Fibroblast of mammary gland (primary cell): ENCODE data around the gene POLN.

ENCODE experiments used
- DNase-seq: peaks from one replicate; pipeline ENCODE4 v3.0.0-alpha.2; 2010; ENCODE audit warnings: low read depth
- H3K4me3 ChIP-seq: 2 replicates; pipeline ENCODE4 v1.5.1; 2011; ENCODE audit warnings: low read depth, mild to moderate bottlenecking, low read length, moderate library complexity; ENCODE audit not compliant: control insufficient read depth
- TF ChIP-seq, protein P1 (sequence below): conservative IDR thresholded peaks from 2 replicates; pipeline ENCODE4 v1.5.1; 2011; ENCODE audit warnings: low read depth, low read length, inconsistent platforms; ENCODE audit not compliant: control insufficient read depth, insufficient read depth

POLN gene

DNA sequence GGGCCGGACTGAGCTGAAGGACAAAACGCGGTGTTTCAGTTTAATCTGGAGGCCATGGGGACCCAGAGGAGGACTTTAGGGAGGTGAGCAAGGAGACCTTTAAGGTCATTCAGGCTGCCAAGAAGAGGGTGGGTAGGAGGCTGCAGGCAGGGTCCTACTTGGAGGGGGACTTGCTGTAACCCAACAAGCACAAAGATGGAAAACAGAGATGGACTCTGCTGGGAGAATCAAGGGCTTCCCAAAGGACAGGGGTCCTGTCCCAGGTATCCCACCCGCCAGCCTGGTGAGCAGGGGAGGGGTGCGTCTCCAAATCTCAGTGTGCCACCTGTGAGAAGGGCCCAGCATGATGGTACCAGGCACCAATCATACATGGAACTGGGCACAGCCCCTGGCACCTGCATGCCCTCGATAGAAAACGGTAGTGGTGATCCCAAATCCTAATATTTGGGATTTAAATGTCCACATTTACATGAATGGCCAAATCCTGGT is 3.9 kb upstream of the POLN start:
- no peak for DNase-seq
- H3K4me3 ChIP-seq, result no peak overlapping the region
- TF ChIP-seq, protein P1, sequence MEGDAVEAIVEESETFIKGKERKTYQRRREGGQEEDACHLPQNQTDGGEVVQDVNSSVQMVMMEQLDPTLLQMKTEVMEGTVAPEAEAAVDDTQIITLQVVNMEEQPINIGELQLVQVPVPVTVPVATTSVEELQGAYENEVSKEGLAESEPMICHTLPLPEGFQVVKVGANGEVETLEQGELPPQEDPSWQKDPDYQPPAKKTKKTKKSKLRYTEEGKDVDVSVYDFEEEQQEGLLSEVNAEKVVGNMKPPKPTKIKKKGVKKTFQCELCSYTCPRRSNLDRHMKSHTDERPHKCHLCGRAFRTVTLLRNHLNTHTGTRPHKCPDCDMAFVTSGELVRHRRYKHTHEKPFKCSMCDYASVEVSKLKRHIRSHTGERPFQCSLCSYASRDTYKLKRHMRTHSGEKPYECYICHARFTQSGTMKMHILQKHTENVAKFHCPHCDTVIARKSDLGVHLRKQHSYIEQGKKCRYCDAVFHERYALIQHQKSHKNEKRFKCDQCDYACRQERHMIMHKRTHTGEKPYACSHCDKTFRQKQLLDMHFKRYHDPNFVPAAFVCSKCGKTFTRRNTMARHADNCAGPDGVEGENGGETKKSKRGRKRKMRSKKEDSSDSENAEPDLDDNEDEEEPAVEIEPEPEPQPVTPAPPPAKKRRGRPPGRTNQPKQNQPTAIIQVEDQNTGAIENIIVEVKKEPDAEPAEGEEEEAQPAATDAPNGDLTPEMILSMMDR, result no peak

DNA sequence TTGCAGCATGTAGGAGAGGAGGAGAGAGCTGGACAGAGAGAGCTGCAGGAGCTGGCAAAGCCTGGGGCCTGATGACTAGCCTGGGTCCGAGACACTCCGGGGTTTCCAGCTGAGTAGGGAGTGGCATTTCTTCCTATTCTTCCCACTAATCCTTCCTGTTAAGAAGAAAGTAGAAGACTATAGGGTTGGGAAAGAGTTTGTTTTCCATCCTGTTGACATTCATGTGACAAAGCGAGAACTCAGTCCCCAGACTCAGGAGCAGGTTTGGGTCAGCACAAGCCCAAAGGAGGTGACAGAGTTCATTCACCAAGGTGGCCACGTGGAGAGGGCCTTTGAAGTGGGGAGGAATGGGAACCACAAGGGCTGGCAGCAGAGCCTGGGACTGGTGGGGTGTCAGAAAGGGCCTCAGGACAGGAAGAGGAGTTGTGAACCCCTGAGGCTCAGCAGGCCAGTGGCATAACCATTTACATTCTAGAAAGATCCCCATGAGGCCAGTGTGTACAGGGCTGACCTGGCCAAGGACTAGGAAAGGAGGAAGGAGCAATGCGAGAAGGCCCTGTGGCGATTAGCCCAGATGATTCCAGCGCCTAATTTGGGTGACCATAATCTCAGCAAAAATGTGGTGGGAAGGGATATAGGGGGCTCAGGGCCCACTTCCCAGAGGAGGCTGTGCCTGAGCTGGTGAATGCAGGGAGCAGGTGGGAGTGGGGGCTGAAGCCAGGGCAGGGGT is 3.3 kb upstream of the POLN start:
- DNase-seq, result no peak
- H3K4me3 ChIP-seq, result no peak overlapping the region
- TF ChIP-seq, protein P1, result no peak

DNA sequence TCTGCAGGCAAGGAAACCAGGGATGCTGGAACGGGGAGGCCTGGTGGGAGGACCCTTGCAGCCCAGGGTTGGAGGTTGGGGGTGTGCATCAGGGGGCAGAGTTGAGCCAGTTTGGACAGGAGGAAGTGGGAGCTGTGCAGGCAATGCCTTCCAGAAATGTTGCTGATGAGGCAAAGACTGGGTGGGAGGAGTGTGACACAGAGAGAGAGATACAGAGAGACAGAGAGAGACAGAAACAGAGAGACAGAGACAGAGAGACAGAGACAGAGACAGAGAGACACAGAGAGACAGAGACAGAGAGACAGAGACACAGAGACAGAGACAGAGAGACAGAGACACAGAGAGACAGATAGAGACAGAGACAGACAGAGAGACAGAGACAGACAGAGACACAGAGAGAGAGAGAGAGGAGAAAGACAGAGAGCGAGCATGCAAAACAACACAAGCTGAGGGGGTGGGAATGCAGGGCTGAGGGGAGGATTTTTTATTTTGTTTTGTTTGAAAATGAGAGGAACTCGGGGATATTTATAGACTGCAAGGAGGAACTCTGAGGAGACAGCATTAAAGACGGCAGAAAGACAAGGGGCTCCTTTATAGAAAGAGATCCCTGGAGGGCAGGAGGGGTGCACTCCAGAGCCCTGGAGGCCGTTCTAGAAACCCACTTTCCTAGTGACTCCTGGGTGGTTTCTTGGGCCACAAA is 1.9 kb upstream of the POLN start:
- TF ChIP-seq, protein P1, result peak; percentile 38
- no peak overlapping the region for H3K4me3 ChIP-seq
- peak; percentile 66 for DNase-seq

DNA sequence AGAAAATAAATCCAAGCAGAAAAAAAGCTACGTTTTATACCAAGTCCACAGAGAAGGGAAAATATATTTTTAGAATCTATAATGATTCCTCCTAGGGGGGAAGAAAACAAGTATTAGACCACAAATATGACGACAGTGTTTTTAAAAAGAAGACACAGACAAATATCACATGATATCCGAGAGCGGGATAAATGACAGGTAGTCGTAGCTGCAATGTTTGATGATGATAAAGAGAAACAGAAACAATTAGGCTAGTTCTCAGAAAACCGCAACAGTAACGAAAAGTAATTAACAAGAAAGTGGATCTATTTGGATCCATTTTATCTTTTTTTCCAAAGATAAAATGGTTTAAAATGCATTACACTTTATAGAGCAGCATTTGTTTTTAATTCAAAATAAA is 918 bp downstream of the POLN start:
- no peak for DNase-seq
- peak overlapping the region; percentile 85 for H3K4me3 ChIP-seq
- TF ChIP-seq, protein P1, result no peak

DNA sequence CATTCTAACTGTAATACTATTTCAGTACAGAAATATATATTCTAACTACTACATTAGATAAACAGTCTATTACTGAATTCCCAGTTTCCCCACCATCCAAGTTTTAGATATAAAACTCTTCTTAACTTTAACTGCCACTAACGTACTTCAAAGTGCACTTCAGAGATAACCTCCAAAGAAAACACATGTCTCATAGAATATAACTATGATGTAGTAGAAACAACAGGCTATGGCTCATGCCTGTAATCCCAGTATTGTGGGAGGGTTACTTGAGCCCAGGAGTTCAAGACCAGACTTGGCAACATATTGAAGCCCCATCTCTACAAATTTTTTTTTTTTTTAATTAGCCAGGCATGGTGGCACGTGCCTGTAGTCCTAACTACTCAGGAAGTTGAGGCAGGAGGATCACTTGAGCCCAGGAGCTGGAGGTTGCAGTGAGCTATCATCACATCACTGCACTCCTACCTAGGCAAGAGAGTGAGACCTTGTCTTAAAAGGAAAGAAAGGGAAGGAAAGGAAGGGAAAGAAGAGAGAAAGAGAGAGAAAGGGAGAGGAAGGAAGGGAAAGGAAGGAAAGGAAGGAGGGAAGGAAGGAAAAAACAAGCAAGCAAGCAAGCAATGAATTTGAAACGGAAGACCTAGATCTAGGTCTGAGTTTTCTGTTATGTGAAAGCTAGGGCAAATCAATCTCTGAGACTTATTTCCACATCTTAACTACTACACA is 4.8 kb downstream of the POLN start:
- TF ChIP-seq, protein P1, result no peak
- no peak for DNase-seq
- H3K4me3 ChIP-seq, result no peak overlapping the region

DNA sequence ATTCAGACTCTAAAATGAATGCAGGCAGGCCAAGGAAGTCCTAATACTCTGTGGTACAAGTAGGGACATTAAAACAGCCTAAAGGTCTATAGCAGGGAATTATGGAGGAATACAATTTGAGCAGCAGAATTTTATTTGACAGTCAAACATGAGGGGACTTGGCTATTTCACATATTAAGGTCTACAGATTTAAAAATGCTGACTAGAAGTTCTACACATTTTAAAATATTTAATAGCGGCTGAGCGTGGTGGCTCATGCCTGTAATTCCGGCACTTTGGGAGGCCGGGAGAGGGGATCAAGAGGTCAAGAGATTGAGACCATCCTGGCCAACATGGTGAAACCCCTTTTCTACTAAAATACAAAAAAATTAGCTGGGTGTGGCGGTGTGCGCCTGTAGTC is 10.8 kb downstream of the POLN start:
- no peak for DNase-seq
- no peak overlapping the region for H3K4me3 ChIP-seq
- TF ChIP-seq, protein P1, result no peak
